ENCODE data around the gene PHACTR4.

DNA sequence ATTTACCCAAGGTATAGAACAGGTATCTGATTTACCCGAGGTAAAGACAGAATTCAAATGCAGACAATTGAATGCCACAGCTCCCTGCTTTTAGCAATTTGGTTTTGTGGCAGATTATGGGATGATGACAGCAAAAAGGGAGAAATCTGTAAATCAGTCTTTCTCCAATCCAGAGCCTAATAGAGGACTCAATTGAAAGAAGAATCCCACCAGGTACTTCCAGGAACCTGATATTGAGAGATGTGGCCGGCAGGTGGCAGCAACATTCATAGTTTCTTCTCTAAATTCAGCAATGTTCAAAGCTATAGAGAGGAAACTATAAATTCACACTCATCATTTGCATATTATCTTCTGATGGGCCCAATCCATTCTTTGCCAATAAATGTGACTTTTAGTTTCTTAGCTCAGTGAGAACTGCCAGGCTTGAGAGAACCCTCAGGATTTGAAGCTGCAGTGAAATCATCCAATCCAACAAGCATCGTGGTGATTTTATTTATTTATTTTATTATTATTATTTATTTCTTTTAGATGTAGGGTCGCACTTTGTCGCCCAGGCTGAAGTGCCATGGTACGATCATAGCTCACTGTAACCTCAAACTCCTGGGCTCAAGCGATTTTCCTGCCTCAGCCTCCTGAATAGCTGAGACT lies 9.8 kb upstream of the PHACTR4 start:
- no peak for TF ChIP-seq POLR2A (IDR thresholded peaks at IDR 0.05)
- TF ChIP-seq, protein P1, sequence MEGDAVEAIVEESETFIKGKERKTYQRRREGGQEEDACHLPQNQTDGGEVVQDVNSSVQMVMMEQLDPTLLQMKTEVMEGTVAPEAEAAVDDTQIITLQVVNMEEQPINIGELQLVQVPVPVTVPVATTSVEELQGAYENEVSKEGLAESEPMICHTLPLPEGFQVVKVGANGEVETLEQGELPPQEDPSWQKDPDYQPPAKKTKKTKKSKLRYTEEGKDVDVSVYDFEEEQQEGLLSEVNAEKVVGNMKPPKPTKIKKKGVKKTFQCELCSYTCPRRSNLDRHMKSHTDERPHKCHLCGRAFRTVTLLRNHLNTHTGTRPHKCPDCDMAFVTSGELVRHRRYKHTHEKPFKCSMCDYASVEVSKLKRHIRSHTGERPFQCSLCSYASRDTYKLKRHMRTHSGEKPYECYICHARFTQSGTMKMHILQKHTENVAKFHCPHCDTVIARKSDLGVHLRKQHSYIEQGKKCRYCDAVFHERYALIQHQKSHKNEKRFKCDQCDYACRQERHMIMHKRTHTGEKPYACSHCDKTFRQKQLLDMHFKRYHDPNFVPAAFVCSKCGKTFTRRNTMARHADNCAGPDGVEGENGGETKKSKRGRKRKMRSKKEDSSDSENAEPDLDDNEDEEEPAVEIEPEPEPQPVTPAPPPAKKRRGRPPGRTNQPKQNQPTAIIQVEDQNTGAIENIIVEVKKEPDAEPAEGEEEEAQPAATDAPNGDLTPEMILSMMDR (IDR thresholded peaks at IDR 0.05), result peak; percentile 40 to 69 (median 56)
